SK-N-SH (cell line): ENCODE results near the gene CASP9.

ENCODE experiments used
- EP300 ChIP-seq, 2 experiments: IDR thresholded peaks; 2 replicates each; pipeline versions ENCODE4 v1.4.0 to v1.6.1; 2012; ENCODE audit warnings: borderline replicate concordance in 1 of 2, low read depth in 1 of 2, low read length in 1 of 2
- EZH2phosphoT487 ChIP-seq: fragments of 200-600 bp; sonication (generic); IDR thresholded peaks from 2 replicates; pipeline ENCODE4 v1.6.1; 2017; ENCODE audit warnings: low read depth, mixed run types, mild to moderate bottlenecking, antibody characterized with exemption, moderate library complexity, borderline replicate concordance
- GATA2 ChIP-seq: sonication (generic); formaldehyde crosslinking; IDR thresholded peaks from 2 replicates; pipeline ENCODE4 v1.5.0; 2020; ENCODE audit warnings: mild to moderate bottlenecking, missing genetic modification reagents
- REST ChIP-seq: IDR thresholded peaks from 2 replicates; pipeline ENCODE4 v1.6.1; 2012; ENCODE audit warnings: mild to moderate bottlenecking, low read depth, low read length, moderate library complexity
- TF ChIP-seq, protein P1 (sequence below): fragments of 200-600 bp; sonication (generic); IDR thresholded peaks from 2 replicates; pipeline ENCODE4 v1.6.1; 2017; ENCODE audit warnings: antibody characterized with exemption, mild to moderate bottlenecking, moderate library complexity

GRCh38 chr1:15557008-15557407, 33.0 kb upstream of the CASP9 start:
- TF ChIP-seq, protein P1, sequence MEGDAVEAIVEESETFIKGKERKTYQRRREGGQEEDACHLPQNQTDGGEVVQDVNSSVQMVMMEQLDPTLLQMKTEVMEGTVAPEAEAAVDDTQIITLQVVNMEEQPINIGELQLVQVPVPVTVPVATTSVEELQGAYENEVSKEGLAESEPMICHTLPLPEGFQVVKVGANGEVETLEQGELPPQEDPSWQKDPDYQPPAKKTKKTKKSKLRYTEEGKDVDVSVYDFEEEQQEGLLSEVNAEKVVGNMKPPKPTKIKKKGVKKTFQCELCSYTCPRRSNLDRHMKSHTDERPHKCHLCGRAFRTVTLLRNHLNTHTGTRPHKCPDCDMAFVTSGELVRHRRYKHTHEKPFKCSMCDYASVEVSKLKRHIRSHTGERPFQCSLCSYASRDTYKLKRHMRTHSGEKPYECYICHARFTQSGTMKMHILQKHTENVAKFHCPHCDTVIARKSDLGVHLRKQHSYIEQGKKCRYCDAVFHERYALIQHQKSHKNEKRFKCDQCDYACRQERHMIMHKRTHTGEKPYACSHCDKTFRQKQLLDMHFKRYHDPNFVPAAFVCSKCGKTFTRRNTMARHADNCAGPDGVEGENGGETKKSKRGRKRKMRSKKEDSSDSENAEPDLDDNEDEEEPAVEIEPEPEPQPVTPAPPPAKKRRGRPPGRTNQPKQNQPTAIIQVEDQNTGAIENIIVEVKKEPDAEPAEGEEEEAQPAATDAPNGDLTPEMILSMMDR, result no peak
- TF ChIP-seq GATA2 (CRISPR knock-in tag) (no peak), EP300 (IDR thresholded peaks at IDR 0.05; ENCODE audit: borderline replicate concordance in 1 of 2, low read depth in 1 of 2, low read length in 1 of 2) (no peak), EZH2phosphoT487 (no peak), REST (no peak)
